HG02798 (cell line): ENCODE results near the gene EIF6.
"Not testable (repeated sequence)": the region's sequence is repeated elsewhere in the genome, so short reads cannot be mapped to it uniquely, and the experiment has no call there.

Source experiments
- ATAC-seq: cut with Tn5 transposase; IDR thresholded peaks from one replicate; pipeline ENCODE4 v1.9.1; 2021; ENCODE audit warnings: mild to moderate bottlenecking; ENCODE audit not compliant: unreplicated experiment, poor library complexity

EIF6 gene

DNA sequence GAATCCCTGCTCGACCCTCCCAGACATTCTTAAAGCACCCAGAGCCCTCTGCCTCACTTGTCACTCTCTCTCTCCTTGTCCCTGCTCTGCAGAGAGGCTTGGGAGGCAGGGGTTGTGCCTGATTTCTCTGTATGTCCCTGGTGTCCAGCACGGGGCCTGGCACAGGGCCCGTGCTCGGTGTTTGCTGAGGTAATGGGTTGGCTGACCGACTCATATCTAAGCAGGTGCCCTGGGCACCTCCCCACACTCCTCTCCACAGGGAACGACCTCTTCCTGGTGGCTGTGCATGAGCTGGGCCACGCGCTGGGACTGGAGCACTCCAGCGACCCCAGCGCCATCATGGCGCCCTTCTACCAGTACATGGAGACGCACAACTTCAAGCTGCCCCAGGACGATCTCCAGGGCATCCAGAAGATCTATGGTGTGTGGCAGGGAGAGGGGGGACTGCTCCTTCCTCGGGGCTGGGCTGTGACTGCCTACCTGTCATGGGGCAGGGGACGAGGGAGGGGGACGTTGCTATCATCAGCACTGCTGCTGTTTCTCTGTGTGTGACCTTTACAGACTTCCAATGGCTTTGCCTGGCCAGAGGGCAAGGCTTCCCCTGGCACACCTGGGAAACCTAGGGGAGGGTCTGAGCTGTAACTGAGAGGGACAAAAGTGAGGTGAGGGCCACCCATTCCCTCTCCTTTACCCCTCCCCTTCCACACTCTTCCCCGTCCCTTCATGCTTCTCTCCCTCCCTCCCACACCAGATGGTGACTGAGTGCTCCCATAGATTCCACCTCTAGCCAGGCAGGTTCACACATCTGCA is 20.8 kb downstream of the EIF6 start:
- no peak for ATAC-seq

DNA sequence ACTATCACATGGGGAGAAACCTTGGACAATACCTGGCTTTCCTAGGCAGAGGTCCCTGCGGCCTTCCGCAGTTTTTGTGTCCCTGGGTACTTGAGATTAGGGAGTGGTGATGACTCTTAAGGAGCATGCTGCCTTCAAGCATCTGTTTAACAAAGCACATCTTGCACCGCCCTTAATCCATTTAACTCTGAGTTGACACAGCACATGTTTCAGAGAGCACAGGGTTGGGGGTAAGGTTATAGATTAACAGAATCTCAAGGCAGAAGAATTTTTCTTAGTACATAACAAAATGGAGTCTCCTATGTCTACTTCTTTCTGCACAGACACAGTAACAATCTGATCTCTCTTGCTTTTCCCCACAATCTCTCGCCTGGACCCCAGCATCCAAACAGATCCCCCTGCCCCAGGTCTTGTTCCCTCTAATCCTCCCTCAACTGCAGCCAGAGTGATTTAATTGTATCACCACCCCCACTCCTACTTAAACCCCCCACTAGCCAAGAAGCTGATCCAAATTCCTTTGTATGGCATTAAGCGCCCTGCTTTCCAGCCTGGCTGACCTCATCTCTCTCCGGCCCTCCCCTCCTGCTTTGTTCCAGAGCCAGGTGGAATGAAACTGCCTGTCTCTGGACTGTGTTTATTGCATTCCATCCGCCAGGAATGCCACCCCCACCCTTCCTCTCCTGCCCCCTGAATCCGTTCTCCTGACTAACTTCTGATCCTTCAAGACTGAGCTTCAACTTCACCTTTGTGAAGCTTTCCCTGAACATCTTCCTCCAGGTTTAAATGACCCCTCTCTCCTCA is 21.6 kb downstream of the EIF6 start:
- ATAC-seq: not testable (repeated sequence)

DNA sequence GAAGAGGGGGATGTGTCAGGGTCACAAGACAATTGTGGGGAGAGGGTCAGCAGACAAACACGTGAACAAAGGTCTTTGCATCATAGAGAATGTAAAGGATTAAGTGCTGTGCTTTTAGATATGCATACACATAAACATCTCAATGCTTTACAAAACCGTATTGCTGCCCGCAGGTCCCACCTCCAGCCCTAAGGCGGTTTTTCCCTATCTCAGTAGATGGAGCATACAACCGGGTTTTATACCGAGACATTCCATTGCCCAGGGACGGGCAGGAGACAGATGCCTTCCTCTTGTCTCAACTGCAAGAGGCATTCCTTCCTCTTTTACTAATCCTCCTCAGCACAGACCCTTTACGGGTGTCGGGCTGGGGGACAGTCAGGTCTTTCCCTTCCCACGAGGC is 22.3 kb downstream of the EIF6 start:
- not testable (repeated sequence) for ATAC-seq

DNA sequence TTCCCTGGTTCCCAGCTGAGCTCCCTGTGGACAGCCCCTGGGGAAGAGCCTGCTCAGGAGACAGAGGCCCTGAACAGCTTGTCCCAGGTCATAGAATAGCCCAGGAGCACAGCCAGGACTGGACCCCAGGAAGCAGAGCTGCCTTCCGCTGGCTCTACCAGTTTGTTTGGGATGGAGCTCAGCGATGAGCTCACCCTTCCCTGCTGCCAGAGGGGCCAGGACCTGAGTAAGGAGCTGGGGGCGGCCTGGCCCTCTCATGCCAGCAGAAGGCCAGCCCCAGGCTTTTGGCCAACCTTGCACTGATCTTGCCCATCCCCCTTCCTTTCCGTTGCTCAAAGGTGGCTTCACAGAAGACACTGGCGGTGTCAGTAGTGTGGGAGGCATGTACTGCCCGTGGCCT is 24.1 kb downstream of the EIF6 start:
- ATAC-seq: no peak

DNA sequence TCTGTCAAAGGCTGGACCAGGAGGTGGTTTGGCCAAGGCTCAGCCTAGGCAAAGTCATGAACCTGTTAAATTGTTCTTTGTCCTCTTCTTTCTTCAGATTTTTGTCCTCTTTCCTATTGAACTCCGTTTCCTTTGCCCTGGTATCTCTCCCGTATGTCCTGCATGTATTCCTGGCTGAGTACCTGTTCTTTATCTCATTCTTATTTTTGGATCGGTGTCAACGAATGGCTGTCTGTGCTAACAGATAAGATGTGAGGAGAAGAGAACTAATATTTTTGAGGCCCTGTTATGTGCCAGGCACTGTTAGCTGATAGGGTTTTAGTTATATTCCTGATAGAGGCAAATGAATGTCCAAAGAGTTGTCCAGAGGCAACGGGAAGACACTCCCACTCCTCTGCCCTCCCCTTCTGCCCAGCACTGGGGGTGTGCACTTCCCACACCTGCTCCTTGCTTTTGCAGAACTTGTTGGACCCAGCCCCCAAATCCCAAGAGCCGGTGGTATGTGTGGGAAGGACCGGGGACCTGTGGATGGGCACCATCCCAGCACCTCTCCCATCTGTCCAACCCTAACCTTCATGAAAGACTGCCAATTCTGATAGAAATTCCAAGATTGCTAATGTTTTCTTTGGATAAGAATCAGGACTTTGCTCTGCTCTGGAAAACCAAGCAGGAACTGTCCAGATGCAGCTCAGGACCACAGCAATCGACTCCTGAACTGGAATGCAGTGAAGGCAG is 27.2 kb downstream of the EIF6 start:
- no peak for ATAC-seq

DNA sequence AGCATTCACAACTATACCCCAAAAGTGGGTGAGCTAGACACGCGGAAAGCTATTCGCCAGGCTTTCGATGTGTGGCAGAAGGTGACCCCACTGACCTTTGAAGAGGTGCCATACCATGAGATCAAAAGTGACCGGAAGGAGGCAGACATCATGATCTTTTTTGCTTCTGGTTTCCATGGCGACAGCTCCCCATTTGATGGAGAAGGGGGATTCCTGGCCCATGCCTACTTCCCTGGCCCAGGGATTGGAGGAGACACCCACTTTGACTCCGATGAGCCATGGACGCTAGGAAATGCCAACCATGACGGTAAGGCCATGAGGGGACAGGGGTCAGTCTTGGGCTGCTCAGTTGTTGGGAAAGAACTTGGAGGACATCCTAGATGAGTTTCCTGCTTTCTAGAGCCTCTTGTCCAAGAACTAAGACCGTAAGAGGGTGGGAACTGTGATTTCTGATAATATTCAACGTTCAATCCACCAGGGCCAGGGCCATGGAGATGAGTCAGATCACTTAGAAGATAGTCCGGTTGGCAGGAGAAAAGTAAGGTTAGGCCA is 30.0 kb downstream of the EIF6 start:
- no peak for ATAC-seq

DNA sequence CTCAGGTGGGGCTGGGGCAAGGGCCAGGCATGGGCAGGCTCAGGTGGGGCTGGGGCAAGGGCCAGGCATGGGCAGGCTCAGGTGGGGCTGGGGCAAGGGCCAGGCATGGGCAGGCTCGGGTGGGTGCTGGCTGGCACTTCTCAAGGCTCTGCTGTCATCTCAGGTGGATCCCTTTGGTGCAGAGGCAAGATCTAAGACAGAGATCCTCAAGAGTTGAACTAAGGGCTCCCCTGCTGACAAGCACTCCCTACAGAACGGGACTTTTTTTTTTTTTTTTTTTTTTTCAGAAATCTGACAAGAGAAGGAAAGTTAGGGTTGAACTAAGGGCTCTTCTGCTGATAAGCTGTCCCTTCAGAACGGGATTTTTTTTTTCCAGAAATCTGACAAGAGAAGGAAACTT is 31.6 kb downstream of the EIF6 start:
- no peak for ATAC-seq

DNA sequence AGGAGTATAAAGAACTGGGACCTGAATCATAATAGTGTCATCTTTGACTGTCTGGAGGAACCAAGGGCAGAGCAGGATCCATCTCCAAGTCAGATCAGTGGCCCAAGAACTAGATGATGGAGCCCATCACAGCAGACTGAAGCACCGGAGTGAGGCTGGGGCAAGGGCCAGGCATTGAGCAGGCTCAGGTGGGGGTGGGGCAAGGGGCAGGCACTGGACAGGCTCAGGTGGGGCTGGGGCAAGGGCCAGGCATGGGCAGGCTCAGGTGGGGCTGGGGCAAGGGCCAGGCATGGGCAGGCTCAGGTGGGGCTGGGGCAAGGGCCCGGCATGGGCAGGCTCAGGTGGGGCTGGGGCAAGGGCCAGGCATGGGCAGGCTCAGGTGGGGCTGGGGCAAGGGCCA is 32.0 kb downstream of the EIF6 start:
- ATAC-seq: not testable (repeated sequence)

DNA sequence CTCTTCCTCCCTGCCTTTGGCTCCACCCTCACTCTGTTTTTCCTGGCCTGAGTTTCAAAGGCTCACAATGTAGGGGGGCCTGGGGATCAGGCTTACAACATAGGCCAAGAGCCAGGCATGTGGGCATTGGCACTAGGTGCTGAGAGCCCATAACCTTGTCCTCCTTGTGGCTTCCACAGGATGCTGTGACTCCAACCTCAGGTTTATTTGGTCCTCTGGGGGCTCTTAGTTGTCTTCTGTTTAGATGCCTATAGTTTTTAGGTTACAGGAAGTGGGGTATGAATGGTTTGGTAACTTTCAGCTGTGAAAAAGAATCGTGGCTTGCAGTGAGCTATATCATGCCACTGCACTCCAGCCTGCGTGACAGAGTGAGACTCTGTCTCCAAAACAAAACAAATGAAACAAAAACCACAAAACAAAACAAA is 32.5 kb downstream of the EIF6 start:
- no peak for ATAC-seq

DNA sequence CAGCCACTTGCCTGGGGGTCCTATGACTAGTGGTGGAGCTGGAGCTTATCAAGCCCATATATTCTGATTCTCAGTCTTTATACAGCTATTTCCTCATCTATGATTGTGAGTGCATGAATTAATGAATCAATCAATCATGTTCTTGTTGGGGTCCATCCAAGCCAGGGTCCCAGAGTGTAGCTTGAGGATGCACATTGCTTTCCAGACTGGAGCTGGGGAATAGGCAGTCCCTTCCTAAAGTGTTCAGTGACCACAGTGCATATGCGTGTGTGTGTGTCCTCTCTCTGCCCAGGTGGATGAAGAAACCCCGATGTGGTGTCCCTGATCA is 33.0 kb downstream of the EIF6 start:
- ATAC-seq: no peak

DNA sequence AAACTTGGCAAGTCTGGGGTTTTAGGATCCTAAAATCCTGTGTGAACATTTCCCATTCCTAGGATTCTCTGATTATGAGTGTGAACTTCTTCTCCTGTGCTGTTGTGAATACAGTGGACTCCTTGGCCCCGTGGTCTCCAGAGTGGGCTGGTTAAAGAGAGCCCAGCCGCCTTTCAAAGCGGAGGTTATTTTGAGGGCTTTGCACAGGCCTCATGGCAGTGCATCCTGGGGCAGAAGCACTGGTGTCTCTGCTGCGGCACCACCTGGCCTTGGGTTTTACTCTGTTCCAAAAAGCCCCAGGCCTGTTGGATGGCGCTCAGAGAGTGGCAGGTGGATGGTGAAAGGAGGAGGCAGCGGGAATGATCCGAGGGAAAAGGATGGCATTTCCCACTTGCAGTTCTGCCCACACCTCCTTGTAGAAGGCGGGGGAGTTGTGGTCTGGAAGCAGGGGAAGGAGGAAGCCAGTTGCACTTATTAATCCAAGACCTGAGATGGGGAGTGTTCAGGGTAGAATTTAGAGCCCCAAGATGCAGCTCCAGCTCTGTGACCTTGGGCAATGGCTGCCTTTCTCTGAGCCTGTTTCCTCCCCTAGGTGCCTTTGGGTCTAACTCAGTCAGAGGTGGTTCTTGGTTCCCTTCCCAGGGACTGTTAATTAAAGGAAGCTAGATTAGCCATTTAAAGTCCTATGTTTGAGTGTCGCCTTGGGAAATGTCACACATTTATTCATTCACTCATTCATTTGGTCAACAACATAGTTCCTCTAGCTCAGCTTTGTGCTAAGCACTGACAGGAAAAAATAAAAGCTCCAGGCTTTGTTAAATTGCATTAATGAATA is 35.7 kb downstream of the EIF6 start:
- ATAC-seq: no peak

DNA sequence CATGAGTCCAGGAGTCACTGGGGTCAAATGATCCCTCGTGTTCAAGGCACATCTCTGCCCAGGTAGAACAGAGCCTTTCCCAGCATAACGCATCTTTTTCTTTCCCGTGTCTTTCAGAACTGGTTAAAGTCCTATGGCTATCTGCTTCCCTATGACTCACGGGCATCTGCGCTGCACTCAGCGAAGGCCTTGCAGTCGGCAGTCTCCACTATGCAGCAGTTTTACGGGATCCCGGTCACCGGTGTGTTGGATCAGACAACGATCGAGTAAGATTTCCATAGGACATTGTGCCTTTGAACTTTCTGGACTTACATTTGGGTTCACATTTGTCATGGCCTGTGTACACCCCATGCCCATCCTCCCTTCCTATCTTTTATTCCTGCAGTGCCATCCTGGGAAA is 37.8 kb downstream of the EIF6 start:
- no peak for ATAC-seq

DNA sequence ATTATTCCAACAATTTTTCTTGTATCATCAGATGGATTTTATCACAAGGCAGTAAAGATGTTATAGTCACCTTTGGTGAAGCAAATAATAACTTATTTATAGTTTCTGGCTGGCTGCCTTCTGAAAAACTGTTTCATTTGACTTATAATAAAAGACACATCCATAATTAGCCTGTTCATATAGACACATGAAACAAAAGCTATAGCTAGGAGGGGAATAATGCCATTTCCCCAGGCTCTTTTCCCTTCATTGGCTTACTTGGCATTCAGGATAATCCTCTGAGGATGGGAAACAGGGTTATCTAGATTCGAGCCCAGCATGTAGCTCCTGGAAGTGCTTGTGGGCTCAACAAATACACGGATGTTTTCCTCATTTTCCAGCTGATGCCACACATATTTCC is 40.6 kb downstream of the EIF6 start:
- ATAC-seq: no peak

DNA sequence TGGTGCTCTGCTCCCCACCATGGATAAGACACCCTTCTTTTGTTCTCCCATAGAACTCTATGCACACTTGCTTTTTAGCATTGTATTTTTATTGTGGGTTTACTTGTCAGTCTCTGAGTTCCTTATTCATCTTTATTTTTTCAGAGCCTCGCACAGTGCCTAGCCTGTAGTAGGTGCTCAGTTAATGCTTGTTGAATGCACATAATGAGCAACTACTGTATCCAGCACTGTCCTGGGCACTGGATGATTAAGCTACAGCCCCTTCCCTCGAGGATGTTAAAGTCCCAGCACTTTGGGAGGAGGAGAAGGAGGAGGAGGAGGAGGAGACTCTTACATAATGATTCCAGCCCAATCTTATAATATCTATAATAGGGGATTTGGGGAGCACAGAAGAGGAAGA is 41.3 kb downstream of the EIF6 start:
- ATAC-seq: no peak

DNA sequence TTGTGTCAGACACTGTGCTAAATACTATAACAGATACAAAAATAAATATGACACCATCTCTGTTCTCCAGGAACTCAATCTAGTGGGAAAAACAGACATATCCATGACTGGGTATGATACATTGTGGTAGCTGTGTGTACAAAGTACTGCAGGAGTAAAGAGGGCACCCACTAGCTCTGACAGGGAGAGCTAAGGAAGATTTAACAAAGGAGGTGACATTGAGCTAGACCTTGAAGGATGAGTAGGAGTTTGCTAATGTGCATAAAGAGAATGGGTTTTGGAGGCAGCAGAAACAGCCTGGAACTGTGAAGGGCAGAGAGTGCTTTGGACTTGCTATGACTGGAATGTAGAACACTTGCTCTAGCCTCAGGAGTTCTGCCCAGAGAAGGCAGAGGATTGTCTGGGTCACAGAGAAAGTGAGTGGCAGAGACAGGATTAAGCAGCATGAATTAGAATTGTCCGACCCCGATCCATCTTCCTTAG is 43.7 kb downstream of the EIF6 start:
- ATAC-seq: no peak

DNA sequence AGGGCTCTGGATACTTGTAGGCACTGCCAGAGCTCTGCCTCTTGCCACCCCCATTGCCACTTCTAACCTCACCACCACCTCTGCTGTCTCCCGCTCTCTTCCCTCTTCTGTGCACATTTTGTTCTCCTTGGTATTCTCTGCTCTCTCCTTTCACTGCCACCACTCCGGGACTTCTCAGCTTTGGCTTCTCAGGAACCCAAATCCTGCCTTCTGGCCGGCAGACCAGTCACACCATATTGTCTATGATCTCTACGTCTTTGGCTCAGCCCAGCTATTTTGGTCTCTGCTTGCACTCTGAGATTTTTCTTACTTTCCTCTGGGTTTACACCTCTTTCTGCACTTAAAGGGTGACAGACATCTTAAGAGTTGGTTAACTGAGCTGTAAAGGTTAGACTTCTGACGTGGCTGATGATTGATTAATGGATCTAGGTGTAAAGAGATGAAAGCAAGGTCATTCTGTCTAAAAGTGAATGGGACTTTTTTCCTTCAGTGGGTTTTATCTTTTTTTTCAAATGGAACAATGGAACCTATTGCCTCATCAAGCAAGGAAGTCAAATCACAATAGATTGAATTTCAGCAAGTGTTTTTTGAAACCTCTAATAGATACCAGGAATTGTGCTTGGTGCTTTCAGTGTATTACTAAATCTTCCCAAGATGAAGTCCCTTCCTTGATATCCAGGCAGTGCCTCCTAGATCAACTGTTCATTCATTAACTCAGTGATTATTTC is 44.3 kb downstream of the EIF6 start:
- ATAC-seq: no peak

DNA sequence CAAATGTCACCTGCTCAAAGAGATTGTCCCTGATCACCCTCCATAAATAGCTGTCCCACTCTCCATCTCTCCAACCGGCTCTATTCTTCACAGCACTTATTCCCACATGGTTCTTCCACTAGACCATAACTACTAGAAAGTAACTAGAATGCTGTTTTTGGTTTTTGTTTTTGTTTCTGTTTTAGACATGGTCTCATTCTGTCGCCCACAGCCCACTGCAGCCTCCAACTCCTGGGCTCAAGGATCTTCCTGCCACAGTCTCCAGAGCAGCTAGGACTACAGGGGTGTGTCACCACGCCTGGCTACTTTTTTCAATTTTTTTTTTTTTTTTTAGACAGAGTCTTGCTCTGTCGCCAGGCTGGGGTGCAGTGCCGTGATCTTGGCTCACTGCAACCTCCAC is 45.8 kb downstream of the EIF6 start:
- ATAC-seq: no peak

DNA sequence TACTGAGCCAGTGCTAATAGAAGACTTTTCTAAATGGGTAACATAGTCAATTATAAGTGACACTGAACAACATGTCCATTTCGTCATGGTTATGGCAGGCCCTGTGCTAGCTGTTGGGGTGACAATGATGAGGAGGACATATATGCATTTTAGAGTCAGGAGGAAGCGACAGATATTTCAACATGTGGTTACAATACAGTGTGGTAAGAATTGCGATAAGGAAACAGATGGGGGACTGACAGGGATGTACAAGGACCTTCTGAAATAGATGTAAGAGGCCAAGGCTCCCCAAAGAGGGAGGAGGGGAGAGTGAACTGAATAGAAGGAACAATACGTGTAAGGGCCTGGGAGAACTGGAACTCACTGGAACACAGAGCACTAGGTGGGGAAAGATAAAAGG is 46.4 kb downstream of the EIF6 start:
- ATAC-seq: no peak

DNA sequence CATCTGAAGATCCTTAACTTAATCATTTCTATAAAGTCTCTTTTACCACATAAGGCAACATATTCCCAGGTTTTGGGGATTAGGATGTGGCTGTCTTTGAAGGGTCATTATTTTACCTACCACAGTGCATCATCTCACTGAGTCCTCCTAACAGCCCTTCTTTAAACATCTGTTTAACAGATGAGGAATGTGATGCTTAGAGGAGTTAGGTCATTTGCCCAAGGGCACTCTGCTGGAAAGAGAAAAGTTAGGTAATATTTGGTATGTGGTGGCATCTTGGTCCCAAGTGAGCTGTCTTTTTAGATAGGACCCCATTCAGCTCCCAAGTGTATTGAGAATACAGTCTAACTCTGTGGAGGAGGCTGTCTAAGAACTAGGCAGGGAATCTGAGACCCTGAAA is 47.1 kb downstream of the EIF6 start:
- no peak for ATAC-seq
